GM12878 (cell line): ENCODE data around the gene EPHA5.

Source experiments
- CHD1 ChIP-seq: IDR thresholded peaks from 2 replicates; pipeline ENCODE4 v1.6.1; 2012; ENCODE audit warnings: low read depth, low read length, improper control_type of control experiment
- CTCF ChIP-seq, 3 experiments: IDR thresholded peaks in 2 of 3; conservative IDR thresholded peaks in 1 of 3; 2 replicates each; pipeline ENCODE4 v1.5.1; 2011; ENCODE audit warnings: low read depth in 3 of 3, low read length in 3 of 3, mild to moderate bottlenecking in 3 of 3, control low read depth in 2 of 3, moderate library complexity in 2 of 3, inconsistent platforms in 1 of 3, mixed read lengths in 1 of 3; ENCODE audit not compliant: control insufficient read depth in 2 of 3, insufficient read depth in 1 of 3; ENCODE audit errors: extremely low read depth in 1 of 3
- EZH2 ChIP-seq: IDR thresholded peaks from 2 replicates; pipeline ENCODE4 v1.6.1; 2012; ENCODE audit warnings: low read depth, mild to moderate bottlenecking, control low read depth, inconsistent platforms, low read length, borderline replicate concordance; ENCODE audit not compliant: control insufficient read depth
- POLR2AphosphoS5 ChIP-seq: IDR thresholded peaks from 2 replicates; pipeline ENCODE4 v1.6.1; 2011; ENCODE audit warnings: mild to moderate bottlenecking, low read length, inconsistent platforms
- SIN3A ChIP-seq: IDR thresholded peaks from 2 replicates; pipeline ENCODE4 v1.6.1; 2012; ENCODE audit warnings: low read depth, low read length, improper control_type of control experiment

- TF ChIP-seq EZH2: no peak
- no peak for TF ChIP-seq POLR2AphosphoS5
- no peak for TF ChIP-seq CTCF (IDR thresholded peaks at IDR 0.05 in 2 of 3, conservative IDR thresholded peaks at IDR 0.05 in 1 of 3; ENCODE audit: control insufficient read depth in 2 of 3, extremely low read depth in 1 of 3, insufficient read depth in 1 of 3, low read depth in 3 of 3, low read length in 3 of 3)
- no peak for TF ChIP-seq SIN3A
- TF ChIP-seq CHD1: no peak
Observed at GRCh38 chr4:65589921-65590320, 80.4 kb downstream of the EPHA5 start.
